K562 (cell line): Measurements from ENCODE around the gene ITPR1. TPM values are rescaled to one million over a fixed set of nuclear protein-coding genes. Genes with fewer than 3 reads are reported as not detected.

Source experiments
- GATAD2B ChIP-seq: fragments of 450-650 bp; IDR thresholded peaks from 2 replicates; pipeline ENCODE4 v1.6.1; 2017; ENCODE audit warnings: mild to moderate bottlenecking, borderline replicate concordance
- HDAC2 ChIP-seq: fragments of 450-650 bp; IDR thresholded peaks from 2 replicates; pipeline ENCODE4 v1.6.1; 2016; ENCODE audit warnings: mild to moderate bottlenecking
- HLTF ChIP-seq: fragments of 450-650 bp; IDR thresholded peaks from 2 replicates; pipeline ENCODE4 v1.6.1; 2016
- PHB2 ChIP-seq: fragments of 450-650 bp; IDR thresholded peaks from 2 replicates; pipeline ENCODE4 v1.6.1; 2017; ENCODE audit warnings: low read depth
- PHF21A ChIP-seq: fragments of 450-650 bp; IDR thresholded peaks from 2 replicates; pipeline ENCODE4 v1.6.1; 2017; ENCODE audit warnings: low read depth, borderline replicate concordance
- RCOR1 ChIP-seq, 2 experiments: IDR thresholded peaks; 2 replicates each; pipeline ENCODE4 v1.6.1; 2012; ENCODE audit warnings: low read depth in 2 of 2, low read length in 2 of 2, borderline replicate concordance in 1 of 2, improper control_type of control experiment in 1 of 2
- RNF2 ChIP-seq: sonication (generic); IDR thresholded peaks from 2 replicates; pipeline ENCODE4 v1.6.1; 2016
- RREB1 ChIP-seq: fragments of 250-450 bp; sonication (Bioruptor Pico); IDR thresholded peaks from 2 replicates; pipeline ENCODE4 v1.4.0; 2020
- SMARCB1 ChIP-seq: IDR thresholded peaks from 2 replicates; pipeline ENCODE4 v1.6.1; 2011; ENCODE audit warnings: improper control_type of control experiment, low read depth; ENCODE audit not compliant: insufficient read length
- SREBF1 ChIP-seq: fragments of 150-350 bp; IDR thresholded peaks from 2 replicates; pipeline ENCODE4 v1.6.1; 2014; ENCODE audit warnings: antibody characterized with exemption, low read depth, low read length, borderline replicate concordance
- TSC22D4 ChIP-seq: fragments of 450-650 bp; IDR thresholded peaks from 2 replicates; pipeline ENCODE4 v1.6.1; 2016; ENCODE audit warnings: missing genetic modification characterization, missing biosample characterization, control low read depth
- ZNF311 ChIP-seq: fragments of 250-450 bp; sonication (Bioruptor Pico); IDR thresholded peaks from 2 replicates; pipeline ENCODE4 v1.4.0; 2020; ENCODE audit warnings: mild to moderate bottlenecking, moderate library complexity
- ZNF354B ChIP-seq: fragments of 250-450 bp; sonication (Bioruptor Pico); IDR thresholded peaks from 2 replicates; pipeline ENCODE4 v1.4.0; 2020
- ZNF76 ChIP-seq: fragments of 250-450 bp; sonication (Bioruptor Pico); IDR thresholded peaks from 2 replicates; pipeline ENCODE4 v1.4.0; 2020; ENCODE audit warnings: mild to moderate bottlenecking, moderate library complexity, borderline replicate concordance
- polyA plus RNA-seq, 8 experiments: library from polyadenylated mRNA; depleted of rRNA in 4 of 8; stranded (reverse) in 5 of 8; unstranded in 3 of 8; fragments of >200 nt; fragmentation: Nextera tagmentation in 2 of 8; fragmentation: Illumina TruSeq in 1 of 8; extraction: Ambion mirVana in 2 of 8; extraction: Trizol in 1 of 8; gene quantifications; 2 replicates each; pipeline versions ENCODE4 v1.2.1 to v1.2.3, GENCODE V29; 2011 to 2014; ENCODE audit warnings: inconsistent platforms in 1 of 8, missing spikeins in 1 of 8
- total RNA-seq, 7 experiments: library from RNA; depleted of rRNA in 6 of 7; stranded (reverse); fragments of >200 nt in 6 of 7; fragmentation: Illumina TruSeq in 2 of 7; extraction: Trizol in 2 of 7; gene quantifications; 2 replicates each; pipeline versions ENCODE4 v1.2.1 to v1.2.3, GENCODE V29; 2011 to 2021; ENCODE audit warnings: low replicate concordance in 1 of 7
- TF ChIP-seq, protein P1 (sequence below): fragments of 450-650 bp; IDR thresholded peaks from 2 replicates; pipeline ENCODE4 v1.6.1; 2017; ENCODE audit warnings: antibody characterized with exemption, mild to moderate bottlenecking
- TF ChIP-seq, protein P2 (sequence below): sonication (generic); formaldehyde crosslinking; IDR thresholded peaks from 2 replicates; pipeline ENCODE4 v1.8.0; 2022; ENCODE audit warnings: mild to moderate bottlenecking, low read depth, missing genetic modification reagents
- TF ChIP-seq, protein P3 (sequence below): fragments of 450-650 bp; IDR thresholded peaks from 2 replicates; pipeline ENCODE4 v1.6.1; 2016; ENCODE audit warnings: antibody characterized with exemption

The ITPR1 gene
- total and polyA plus RNA-seq, 9 of the 15 experiments (the other 6 are each of a cell fraction or from before 2014, with no cell fraction given): 22.4 to 40.0 (median 27.4) TPM

DNA sequence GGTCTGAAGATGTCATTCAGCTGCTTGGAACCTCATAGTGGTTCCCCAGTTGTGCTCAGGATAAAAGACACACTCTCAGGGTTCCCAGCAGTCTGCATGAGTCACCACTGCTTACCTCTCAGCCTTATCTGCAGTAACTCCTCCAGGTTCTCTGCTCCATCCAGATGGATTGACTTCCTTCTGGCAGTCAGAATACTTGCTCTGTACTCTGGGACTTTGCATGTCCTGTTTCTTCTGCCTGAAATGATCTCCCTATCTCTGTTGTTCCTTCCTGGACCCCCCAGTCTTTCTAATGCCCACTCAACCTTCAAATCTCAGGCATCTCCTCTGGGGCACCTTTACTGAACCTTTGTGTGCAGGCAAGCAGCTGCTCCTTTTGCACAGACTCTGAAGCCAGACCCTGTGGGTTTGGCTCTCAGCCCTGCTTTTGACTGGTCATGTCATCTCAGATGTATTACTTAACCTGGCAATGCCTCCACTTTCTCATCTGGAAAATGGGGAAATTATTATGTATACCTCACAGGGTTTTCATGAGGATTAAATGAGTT, 38.4 kb downstream of the ITPR1 start (continued):
- TF ChIP-seq RREB1 (CRISPR knock-in tag) (no peak), SREBF1 (no peak), PHF21A (no peak), PHB2 (no peak), HDAC2 (peak; percentile 95), TSC22D4 (no peak), SMARCB1 (peak; percentile 77), ZNF76 (CRISPR knock-in tag) (no peak), RNF2 (peak; percentile 86), ZNF311 (CRISPR knock-in tag) (no peak), HLTF (peak; percentile 53; the same call in 1 of the 2 replicates), ZNF354B (CRISPR knock-in tag) (no peak), RCOR1 (IDR thresholded peaks at IDR 0.05; ENCODE audit: borderline replicate concordance in 1 of 2, low read depth in 2 of 2, low read length in 2 of 2) (peak; percentile 39 to 97; a peak in 3 of 4 replicates), GATAD2B (peak; percentile 84; the same call in 1 of the 2 replicates)
- TF ChIP-seq, protein P1, sequence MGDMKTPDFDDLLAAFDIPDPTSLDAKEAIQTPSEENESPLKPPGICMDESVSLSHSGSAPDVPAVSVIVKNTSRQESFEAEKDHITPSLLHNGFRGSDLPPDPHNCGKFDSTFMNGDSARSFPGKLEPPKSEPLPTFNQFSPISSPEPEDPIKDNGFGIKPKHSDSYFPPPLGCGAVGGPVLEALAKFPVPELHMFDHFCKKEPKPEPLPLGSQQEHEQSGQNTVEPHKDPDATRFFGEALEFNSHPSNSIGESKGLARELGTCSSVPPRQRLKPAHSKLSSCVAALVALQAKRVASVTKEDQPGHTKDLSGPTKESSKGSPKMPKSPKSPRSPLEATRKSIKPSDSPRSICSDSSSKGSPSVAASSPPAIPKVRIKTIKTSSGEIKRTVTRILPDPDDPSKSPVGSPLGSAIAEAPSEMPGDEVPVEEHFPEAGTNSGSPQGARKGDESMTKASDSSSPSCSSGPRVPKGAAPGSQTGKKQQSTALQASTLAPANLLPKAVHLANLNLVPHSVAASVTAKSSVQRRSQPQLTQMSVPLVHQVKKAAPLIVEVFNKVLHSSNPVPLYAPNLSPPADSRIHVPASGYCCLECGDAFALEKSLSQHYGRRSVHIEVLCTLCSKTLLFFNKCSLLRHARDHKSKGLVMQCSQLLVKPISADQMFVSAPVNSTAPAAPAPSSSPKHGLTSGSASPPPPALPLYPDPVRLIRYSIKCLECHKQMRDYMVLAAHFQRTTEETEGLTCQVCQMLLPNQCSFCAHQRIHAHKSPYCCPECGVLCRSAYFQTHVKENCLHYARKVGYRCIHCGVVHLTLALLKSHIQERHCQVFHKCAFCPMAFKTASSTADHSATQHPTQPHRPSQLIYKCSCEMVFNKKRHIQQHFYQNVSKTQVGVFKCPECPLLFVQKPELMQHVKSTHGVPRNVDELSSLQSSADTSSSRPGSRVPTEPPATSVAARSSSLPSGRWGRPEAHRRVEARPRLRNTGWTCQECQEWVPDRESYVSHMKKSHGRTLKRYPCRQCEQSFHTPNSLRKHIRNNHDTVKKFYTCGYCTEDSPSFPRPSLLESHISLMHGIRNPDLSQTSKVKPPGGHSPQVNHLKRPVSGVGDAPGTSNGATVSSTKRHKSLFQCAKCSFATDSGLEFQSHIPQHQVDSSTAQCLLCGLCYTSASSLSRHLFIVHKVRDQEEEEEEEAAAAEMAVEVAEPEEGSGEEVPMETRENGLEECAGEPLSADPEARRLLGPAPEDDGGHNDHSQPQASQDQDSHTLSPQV: 0 out of 2 replicates have a peak, but pooled peaks have one; percentile 24
- TF ChIP-seq, protein P2, sequence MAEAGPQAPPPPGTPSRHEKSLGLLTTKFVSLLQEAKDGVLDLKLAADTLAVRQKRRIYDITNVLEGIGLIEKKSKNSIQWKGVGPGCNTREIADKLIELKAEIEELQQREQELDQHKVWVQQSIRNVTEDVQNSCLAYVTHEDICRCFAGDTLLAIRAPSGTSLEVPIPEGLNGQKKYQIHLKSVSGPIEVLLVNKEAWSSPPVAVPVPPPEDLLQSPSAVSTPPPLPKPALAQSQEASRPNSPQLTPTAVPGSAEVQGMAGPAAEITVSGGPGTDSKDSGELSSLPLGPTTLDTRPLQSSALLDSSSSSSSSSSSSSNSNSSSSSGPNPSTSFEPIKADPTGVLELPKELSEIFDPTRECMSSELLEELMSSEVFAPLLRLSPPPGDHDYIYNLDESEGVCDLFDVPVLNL (CRISPR knock-in tag): no peak
- TF ChIP-seq, protein P3, sequence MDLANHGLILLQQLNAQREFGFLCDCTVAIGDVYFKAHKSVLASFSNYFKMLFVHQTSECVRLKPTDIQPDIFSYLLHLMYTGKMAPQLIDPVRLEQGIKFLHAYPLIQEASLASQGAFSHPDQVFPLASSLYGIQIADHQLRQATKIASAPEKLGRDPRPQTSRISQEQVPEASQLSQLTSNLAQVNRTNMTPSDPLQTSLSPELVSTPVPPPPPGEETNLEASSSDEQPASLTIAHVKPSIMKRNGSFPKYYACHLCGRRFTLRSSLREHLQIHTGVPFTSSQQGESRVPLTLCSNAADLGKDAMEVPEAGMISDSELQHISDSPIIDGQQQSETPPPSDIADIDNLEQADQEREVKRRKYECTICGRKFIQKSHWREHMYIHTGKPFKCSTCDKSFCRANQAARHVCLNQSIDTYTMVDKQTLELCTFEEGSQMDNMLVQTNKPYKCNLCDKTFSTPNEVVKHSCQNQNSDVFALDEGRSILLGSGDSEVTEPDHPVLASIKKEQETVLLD: peak; percentile 86
